K562 (cell line): ENCODE measurements around the gene CCDC136. TPM values are rescaled to one million over a fixed set of nuclear protein-coding genes. Genes with fewer than 3 reads are reported as not detected.
A peak's percentile ranks its signal among the peaks of the same experiment; 100 is the strongest.

ENCODE experiments used
- CEBPB ChIP-seq: fragments of 450-650 bp; IDR thresholded peaks from 2 replicates; pipeline ENCODE4 v1.6.1; 2016; ENCODE audit warnings: missing genetic modification characterization, missing compliant biosample characterization
- DNMT1 ChIP-seq: fragments of 450-650 bp; IDR thresholded peaks from 2 replicates; pipeline ENCODE4 v1.6.1; 2016; ENCODE audit warnings: antibody characterized with exemption, mild to moderate bottlenecking
- JUND ChIP-seq, 2 experiments: IDR thresholded peaks; 2 replicates in 1 of 2; 3 replicates in 1 of 2; pipeline ENCODE4 v1.6.1; 2011; ENCODE audit warnings: borderline replicate concordance in 2 of 2, low read depth in 2 of 2, low read length in 2 of 2, improper control_type of control experiment in 1 of 2, missing biosample characterization in 1 of 2, missing genetic modification characterization in 1 of 2, missing genetic modification reagents in 1 of 2
- SMAD4 ChIP-seq: fragments of 250-450 bp; sonication (Bioruptor Pico); conservative IDR thresholded peaks from 2 replicates; pipeline ENCODE4 v1.8.0; 2021; ENCODE audit warnings: inconsistent platforms, mild to moderate bottlenecking, moderate library complexity
- ZNF445 ChIP-seq: fragments of 250-450 bp; sonication (Bioruptor Pico); IDR thresholded peaks from 2 replicates; pipeline ENCODE4 v1.4.0; 2020; ENCODE audit warnings: low read depth, mild to moderate bottlenecking, moderate library complexity
- polyA plus RNA-seq, 8 experiments: library from polyadenylated mRNA; depleted of rRNA in 4 of 8; stranded (reverse) in 5 of 8; unstranded in 3 of 8; fragments of >200 nt; fragmentation: Nextera tagmentation in 2 of 8; fragmentation: Illumina TruSeq in 1 of 8; extraction: Ambion mirVana in 2 of 8; extraction: Trizol in 1 of 8; gene quantifications; 2 replicates each; pipeline versions ENCODE4 v1.2.1 to v1.2.3, GENCODE V29; 2011 to 2014; ENCODE audit warnings: inconsistent platforms in 1 of 8, missing spikeins in 1 of 8
- total RNA-seq, 7 experiments: library from RNA; depleted of rRNA in 6 of 7; stranded (reverse); fragments of >200 nt in 6 of 7; fragmentation: Illumina TruSeq in 2 of 7; extraction: Trizol in 2 of 7; gene quantifications; 2 replicates each; pipeline versions ENCODE4 v1.2.1 to v1.2.3, GENCODE V29; 2011 to 2021; ENCODE audit warnings: low replicate concordance in 1 of 7
- TF ChIP-seq, protein P1 (sequence below): fragments of 450-650 bp; formaldehyde crosslinking; IDR thresholded peaks from 2 replicates; pipeline ENCODE4 v1.4.0; 2020; ENCODE audit warnings: mild to moderate bottlenecking, mixed read lengths
- TF ChIP-seq, protein P2 (sequence below): fragments of 200-800 bp; sonication (Bioruptor generic); IDR thresholded peaks from 2 replicates; pipeline ENCODE4 v1.6.1; 2017; ENCODE audit warnings: missing genetic modification characterization, missing compliant biosample characterization
- TF ChIP-seq, protein P3 (sequence below), 2 experiments: fragments of 450-650 bp in 1 of 2; sonication (generic) in 1 of 2; formaldehyde crosslinking in 1 of 2; IDR thresholded peaks in 1 of 2; conservative IDR thresholded peaks in 1 of 2; 2 replicates each; pipeline versions ENCODE4 v1.6.1 to v1.8.1; 2016 to 2023; ENCODE audit warnings: mild to moderate bottlenecking in 2 of 2, moderate library complexity in 2 of 2, inconsistent platforms in 1 of 2, missing genetic modification reagents in 1 of 2

Gene CCDC136
- total and polyA plus RNA-seq, 9 of the 15 experiments (the other 6 are each of a cell fraction or from before 2014, with no cell fraction given) = 2.4 to 40.8 (median 26.5) TPM

DNA sequence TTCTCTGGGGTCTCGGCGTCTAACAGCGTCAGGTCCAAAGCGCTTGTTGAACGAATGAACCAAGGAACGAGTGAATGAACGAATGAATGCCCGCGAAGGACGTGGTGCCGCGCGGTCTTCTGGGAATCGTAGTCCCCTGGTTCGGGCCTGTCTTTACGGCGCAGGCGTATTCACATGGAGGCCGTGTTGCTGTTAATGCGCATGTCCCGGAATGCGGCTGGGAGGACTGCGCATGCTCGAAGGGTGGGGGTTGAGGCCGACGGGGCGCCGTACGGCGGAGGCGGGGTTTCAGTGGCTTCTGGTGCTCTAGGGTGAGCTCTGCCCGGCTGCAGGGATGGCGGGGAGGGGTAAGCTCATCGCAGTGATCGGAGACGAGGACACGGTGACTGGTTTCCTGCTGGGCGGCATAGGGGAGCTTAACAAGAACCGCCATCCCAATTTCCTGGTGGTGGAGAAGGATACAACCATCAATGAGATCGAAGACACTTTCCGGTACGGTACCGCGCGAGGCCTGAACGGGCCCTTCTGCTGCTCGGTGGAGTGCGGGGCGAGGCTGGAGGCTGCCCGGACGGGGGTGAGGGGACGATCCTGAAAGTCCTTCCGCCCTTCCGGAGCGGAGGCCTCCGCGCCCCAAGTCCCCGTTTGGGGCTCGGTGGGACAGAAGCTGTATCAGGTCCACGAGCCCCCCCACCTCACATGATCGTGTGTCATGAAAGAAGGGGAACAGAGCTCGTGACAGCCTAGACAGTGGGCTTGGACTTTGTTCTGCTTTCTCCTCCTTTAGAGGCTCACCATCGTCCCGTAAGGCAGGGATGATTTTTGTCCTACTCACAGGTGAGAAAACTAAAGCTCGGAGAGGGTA is 71.0 kb downstream of the CCDC136 start, which contains the start of gene ATP6V1F (continued):
- TF ChIP-seq, protein P1, sequence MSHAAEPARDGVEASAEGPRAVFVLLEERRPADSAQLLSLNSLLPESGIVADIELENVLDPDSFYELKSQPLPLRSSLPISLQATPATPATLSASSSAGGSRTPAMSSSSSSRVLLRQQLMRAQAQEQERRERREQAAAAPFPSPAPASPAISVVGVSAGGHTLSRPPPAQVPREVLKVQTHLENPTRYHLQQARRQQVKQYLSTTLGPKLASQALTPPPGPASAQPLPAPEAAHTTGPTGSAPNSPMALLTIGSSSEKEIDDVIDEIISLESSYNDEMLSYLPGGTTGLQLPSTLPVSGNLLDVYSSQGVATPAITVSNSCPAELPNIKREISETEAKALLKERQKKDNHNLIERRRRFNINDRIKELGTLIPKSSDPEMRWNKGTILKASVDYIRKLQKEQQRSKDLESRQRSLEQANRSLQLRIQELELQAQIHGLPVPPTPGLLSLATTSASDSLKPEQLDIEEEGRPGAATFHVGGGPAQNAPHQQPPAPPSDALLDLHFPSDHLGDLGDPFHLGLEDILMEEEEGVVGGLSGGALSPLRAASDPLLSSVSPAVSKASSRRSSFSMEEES (CRISPR knock-in tag) = no peak
- TF ChIP-seq SMAD4 (CRISPR knock-in tag) (peak; percentile 24; the same call in 1 of the 2 replicates), JUND (IDR thresholded peaks at IDR 0.05; ENCODE audit: borderline replicate concordance, low read depth, low read length) (no peak), JUND (tag; IDR thresholded peaks at IDR 0.05; ENCODE audit: borderline replicate concordance, low read depth, low read length) (peak; percentile 50; the same call in 1 of the 3 replicates), ZNF445 (CRISPR knock-in tag) (0 out of 2 replicates have a peak, but pooled peaks have one; percentile 30), CEBPB (tag) (no peak), DNMT1 (0 out of 2 replicates have a peak, but pooled peaks have one; percentile 21)
- TF ChIP-seq, protein P2, sequence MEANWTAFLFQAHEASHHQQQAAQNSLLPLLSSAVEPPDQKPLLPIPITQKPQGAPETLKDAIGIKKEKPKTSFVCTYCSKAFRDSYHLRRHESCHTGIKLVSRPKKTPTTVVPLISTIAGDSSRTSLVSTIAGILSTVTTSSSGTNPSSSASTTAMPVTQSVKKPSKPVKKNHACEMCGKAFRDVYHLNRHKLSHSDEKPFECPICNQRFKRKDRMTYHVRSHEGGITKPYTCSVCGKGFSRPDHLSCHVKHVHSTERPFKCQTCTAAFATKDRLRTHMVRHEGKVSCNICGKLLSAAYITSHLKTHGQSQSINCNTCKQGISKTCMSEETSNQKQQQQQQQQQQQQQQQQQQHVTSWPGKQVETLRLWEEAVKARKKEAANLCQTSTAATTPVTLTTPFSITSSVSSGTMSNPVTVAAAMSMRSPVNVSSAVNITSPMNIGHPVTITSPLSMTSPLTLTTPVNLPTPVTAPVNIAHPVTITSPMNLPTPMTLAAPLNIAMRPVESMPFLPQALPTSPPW (CRISPR knock-in tag) = peak; percentile 98
- TF ChIP-seq, protein P3, sequence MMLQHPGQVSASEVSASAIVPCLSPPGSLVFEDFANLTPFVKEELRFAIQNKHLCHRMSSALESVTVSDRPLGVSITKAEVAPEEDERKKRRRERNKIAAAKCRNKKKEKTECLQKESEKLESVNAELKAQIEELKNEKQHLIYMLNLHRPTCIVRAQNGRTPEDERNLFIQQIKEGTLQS (IDR thresholded peaks at IDR 0.05) = no peak
- TF ChIP-seq, protein P3 (CRISPR knock-in tag; conservative IDR thresholded peaks at IDR 0.05) = peak; percentile 63; the same call in 1 of the 2 replicates
